IMR-90 (cell line): ENCODE data around the gene ALDH6A1. TPM values are rescaled to one million over a fixed set of nuclear protein-coding genes. Genes with fewer than 3 reads are reported as not detected.

ENCODE experiments used
- ATAC-seq: fragments of 200-7000 bp; cut with Tn5 transposase; 2 replicates; pipeline ENCODE4 v1.9.1; 2020; ENCODE audit warnings: low read depth, mild to moderate bottlenecking, moderate library complexity
- BruUV-seq: library from RNA; stranded (reverse); fragments of 400-500 nt; replicated peaks from 2 replicates; lab custom pipeline; 2021; lab: Mats Ljungman, UMichigan
- CTCF ChIA-PET: fragments of 300-600 bp; formaldehyde crosslinking; extraction: SDS; loops from one replicate; lab custom pipeline; 2021; ENCODE audit warnings: antibody characterized with exemption; lab: Yijun Ruan, JAX
- POLR2A ChIA-PET: fragments of 300-600 bp; sonication (Branson Sonifier 250); formaldehyde crosslinking; loops from one replicate; lab custom pipeline; 2022; ENCODE audit warnings: antibody characterized with exemption; ENCODE audit not compliant: unreplicated experiment; lab: Charles Lee
- DNase-seq: peaks from one replicate; pipeline ENCODE4 v3.0.0; 2013
- H2AFZ ChIP-seq: replicated peaks from 2 replicates; pipeline ENCODE3; 2013; ENCODE audit warnings: low read length, mild to moderate bottlenecking; ENCODE audit not compliant: poor library complexity
- H2AK5ac ChIP-seq: 2 replicates; pipeline ENCODE4 v1.6.1; 2013; ENCODE audit warnings: low read depth, low read length, inconsistent platforms
- H2AK9ac ChIP-seq: replicated peaks from 2 replicates; pipeline ENCODE3; 2013; ENCODE audit warnings: mild to moderate bottlenecking, low read depth, low read length, moderate library complexity; ENCODE audit not compliant: poor library complexity
- H2BK120ac ChIP-seq: 2 replicates; pipeline ENCODE4 v1.6.1; 2013; ENCODE audit warnings: low read depth, low read length, inconsistent platforms
- H2BK15ac ChIP-seq: 3 replicates; pipeline ENCODE4 v1.6.1; 2013; ENCODE audit warnings: low read depth, low read length, inconsistent platforms
- H2BK20ac ChIP-seq: 2 replicates; pipeline ENCODE4 v1.6.1; 2013; ENCODE audit warnings: low read depth, mild to moderate bottlenecking, inconsistent platforms, low read length, moderate library complexity
- H2BK5ac ChIP-seq: 2 replicates; pipeline ENCODE4 v1.6.1; 2013; ENCODE audit warnings: mild to moderate bottlenecking, low read depth, low read length, inconsistent platforms; ENCODE audit not compliant: poor library complexity, severe bottlenecking
- H3K14ac ChIP-seq: replicated peaks from 2 replicates; pipeline ENCODE4 v1.6.1; 2013; ENCODE audit warnings: low read depth, low read length, inconsistent platforms
- H3K18ac ChIP-seq: 2 replicates; pipeline ENCODE4 v1.6.1; 2013; ENCODE audit warnings: low read depth, low read length, control low read depth
- H3K23ac ChIP-seq: 2 replicates; pipeline ENCODE4 v1.6.1; 2013; ENCODE audit warnings: low read depth, low read length, inconsistent platforms
- H3K27ac ChIP-seq: 2 replicates; pipeline ENCODE4 v1.5.1; 2013; ENCODE audit warnings: mild to moderate bottlenecking, control low read depth, low read length; ENCODE audit not compliant: insufficient read depth
- H3K27me3 ChIP-seq: 2 replicates; pipeline ENCODE4 v1.6.1; 2013; ENCODE audit warnings: low read length; ENCODE audit not compliant: control insufficient read depth, insufficient read depth
- H3K36me3 ChIP-seq: 2 replicates; pipeline ENCODE4 v1.6.1; 2013; ENCODE audit warnings: low read length, mixed read lengths; ENCODE audit not compliant: control insufficient read depth, insufficient read depth
- H3K4ac ChIP-seq: 2 replicates; pipeline ENCODE4 v1.6.1; 2013; ENCODE audit warnings: low read depth, low read length, inconsistent platforms
- H3K4me1 ChIP-seq: 2 replicates; pipeline ENCODE4 v1.6.1; 2013; ENCODE audit warnings: low read length, mixed read lengths; ENCODE audit not compliant: control insufficient read depth, insufficient read depth
- H3K4me2 ChIP-seq: 2 replicates; pipeline ENCODE4 v1.6.1; 2013; ENCODE audit warnings: low read depth, mild to moderate bottlenecking, control low read depth, low read length, moderate library complexity
- H3K4me3 ChIP-seq: 2 replicates; pipeline ENCODE4 v1.5.1; 2013; ENCODE audit warnings: low read depth, mild to moderate bottlenecking, control low read depth, low read length, moderate library complexity; ENCODE audit not compliant: insufficient read depth
- H3K56ac ChIP-seq: 2 replicates; pipeline ENCODE4 v1.6.1; 2013; ENCODE audit warnings: low read length, inconsistent platforms; ENCODE audit not compliant: insufficient read depth; ENCODE audit errors: extremely low read depth
- H3K79me1 ChIP-seq, 2 experiments: 2 replicates each; pipeline ENCODE4 v1.6.1; 2013; ENCODE audit warnings: low read length in 2 of 2, inconsistent platforms in 1 of 2, low read depth in 1 of 2
- H3K9ac ChIP-seq: 2 replicates; pipeline ENCODE4 v1.6.1; 2013; ENCODE audit warnings: low read depth, low read length, control low read depth
- H3K9me1 ChIP-seq: 2 replicates; pipeline ENCODE4 v1.6.1; 2013; ENCODE audit warnings: low read length, inconsistent platforms; ENCODE audit not compliant: insufficient read depth
- H3K9me3 ChIP-seq: 2 replicates; pipeline ENCODE4 v1.6.1; 2013; ENCODE audit warnings: low read length; ENCODE audit not compliant: control insufficient read depth, insufficient read depth
- H4K20me1 ChIP-seq: 2 replicates; pipeline ENCODE4 v1.6.1; 2013; ENCODE audit warnings: low read length, inconsistent platforms; ENCODE audit not compliant: insufficient read depth
- H4K5ac ChIP-seq: 2 replicates; pipeline ENCODE4 v1.6.1; 2013; ENCODE audit warnings: mild to moderate bottlenecking, low read depth, low read length, control low read depth
- H4K8ac ChIP-seq, 2 experiments: 2 replicates each; pipeline ENCODE4 v1.6.1; 2013; ENCODE audit warnings: low read depth in 2 of 2, low read length in 2 of 2, control low read depth in 1 of 2, inconsistent platforms in 1 of 2
- H4K91ac ChIP-seq: 2 replicates; pipeline ENCODE4 v1.6.1; 2013; ENCODE audit warnings: low read depth, low read length, inconsistent platforms; ENCODE audit not compliant: insufficient read depth
- CEBPB ChIP-seq: IDR thresholded peaks from 2 replicates; pipeline ENCODE4 v1.6.1; 2012; ENCODE audit warnings: low read depth, low read length, improper control_type of control experiment
- MAFK ChIP-seq: IDR thresholded peaks from 2 replicates; pipeline ENCODE4 v1.6.1; 2012; ENCODE audit warnings: low read depth, low read length, improper control_type of control experiment
- MXI1 ChIP-seq: IDR thresholded peaks from 2 replicates; pipeline ENCODE4 v1.6.1; 2012; ENCODE audit warnings: low read depth, mild to moderate bottlenecking, low read length, moderate library complexity, borderline replicate concordance
- NFE2L2 ChIP-seq: fragments of 150-350 bp; IDR thresholded peaks from 2 replicates; pipeline ENCODE4 v1.6.1; 2016; ENCODE audit warnings: low read depth, mild to moderate bottlenecking, low read length
- RCOR1 ChIP-seq: IDR thresholded peaks from 2 replicates; pipeline ENCODE4 v1.6.1; 2012; ENCODE audit warnings: mild to moderate bottlenecking, low read length, improper control_type of control experiment; ENCODE audit not compliant: insufficient replicate concordance
- RFX5 ChIP-seq: IDR thresholded peaks from 2 replicates; pipeline ENCODE4 v1.8.0; 2012; ENCODE audit warnings: low read depth, mild to moderate bottlenecking, low read length, moderate library complexity
- SMC3 ChIP-seq: fragments of 150-350 bp; IDR thresholded peaks from 2 replicates; pipeline ENCODE4 v1.6.1; 2016; ENCODE audit warnings: low read depth, mild to moderate bottlenecking, antibody characterized with exemption, low read length, moderate library complexity
- WGBS, 2 experiments: methylation state at CpG; one replicate each; pipeline versions ENCODE4 v1.1.5 to v1.1.7; 2013; ENCODE audit warnings: missing lambda C conversion rate in 2 of 2; ENCODE audit not compliant: insufficient read length in 1 of 2; ENCODE audit errors: extremely low coverage in 2 of 2; 5-methylcytosine and 5-hydroxymethylcytosine counted together
- dilution Hi-C: fragments of 300-500 bp; cut with HindIII; formaldehyde crosslinking; loops from one replicate; pipeline ENCODE4 v1.14.3; 2018; ENCODE audit warnings: low sequenced_read_pairs; ENCODE audit not compliant: unreplicated experiment
- in situ Hi-C: fragments of 300-500 bp; cut with MboI; formaldehyde crosslinking; loops from 3 replicates; pipeline ENCODE4 v1.14.3; 2019; ENCODE audit warnings: low sequenced_read_pairs, inconsistent platforms, mixed read lengths
- intact Hi-C: fragments of 100-400 bp; cut with micrococcal nuclease; formaldehyde crosslinking; loops from 2 replicates; pipeline ENCODE4 v1.10.0; 2022
- polyA plus RNA-seq, 3 experiments: library from polyadenylated mRNA; depleted of rRNA; stranded (reverse); fragments of >200 nt; gene quantifications; 2 replicates each; pipeline ENCODE4 v1.2.3, GENCODE V29; 2012; ENCODE audit warnings: low replicate concordance in 1 of 3
- total RNA-seq: library from RNA; depleted of rRNA; stranded (reverse); fragments of >200 nt; gene quantifications from 2 replicates; pipeline ENCODE4 v1.2.3, GENCODE V29; 2012

Gene ALDH6A1
- total and polyA plus RNA-seq, 2 of the 4 experiments (the other 2 are of a cell fraction), result 6.0 to 15.1 TPM

DNA sequence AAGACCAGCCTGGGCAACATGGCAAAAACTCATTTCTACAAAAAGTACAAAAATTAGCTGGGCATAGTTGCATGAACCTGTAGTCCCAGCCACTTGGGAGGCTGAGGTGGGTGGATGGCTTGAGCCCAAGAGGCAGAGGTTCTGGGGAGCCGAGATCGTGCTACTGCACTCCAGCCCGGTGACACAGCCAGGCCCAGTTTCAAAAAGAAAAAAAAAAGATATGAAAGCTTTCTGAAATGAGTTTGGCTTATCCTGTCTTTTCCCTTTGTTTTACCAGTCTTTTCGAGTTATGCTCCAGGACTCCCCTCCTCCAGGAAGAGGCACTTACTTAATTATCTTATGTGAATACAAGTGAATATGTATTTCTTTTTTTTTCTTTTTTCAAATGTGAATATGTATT lies 61.9 kb downstream of the ALDH6A1 start:
- WGBS, 2 experiments, result no CpG with 5 or more reads among the region's 4 CpGs
- Histone ChIP-seq H3K27ac (no peak overlapping the region), H2BK120ac (no peak overlapping the region), H3K14ac (no peak overlapping the region), H3K79me1 (peaks cover 0 to 11% of the 10 kb centered on the region in 2 experiments; a peak in 1 of 4 replicates), H4K91ac (no peak overlapping the region), H2BK5ac (no peak overlapping the region), H3K4me2 (no peak overlapping the region), H3K4me1 (peaks cover 2% of the 10 kb centered on the region; the same call in 1 of the 2 replicates), H3K4ac (no peak overlapping the region), H4K5ac (no peak overlapping the region), H2AFZ (no peak overlapping the region), H2AK5ac (no peak overlapping the region), H2BK20ac (no peak overlapping the region), H3K9me1 (no peaks in the 10 kb centered on the region), H3K23ac (no peak overlapping the region), H3K4me3 (no peak overlapping the region), H3K56ac (no peak overlapping the region), H2BK15ac (no peak overlapping the region), H3K18ac (no peak overlapping the region), H3K9me3 (no peaks in the 10 kb centered on the region), H2AK9ac (no peak overlapping the region), H3K27me3 (no peaks in the 10 kb centered on the region), H3K9ac (no peak overlapping the region), H4K8ac (no peak overlapping the region), H3K36me3 (no peaks in the 10 kb centered on the region), H4K20me1 (no peaks in the 10 kb centered on the region; the same call in 1 of the 2 replicates)
- intact Hi-C loops, result no loop called here
- dilution Hi-C loops, result no loop called here
- no peak for ATAC-seq
- no TSS peak for BruUV-seq
- ChIA-PET POLR2A (no interaction called here), CTCF (no interaction called here)
- DNase-seq, result no peak
- in situ Hi-C loops, result no loop called here
- TF ChIP-seq CEBPB, result no peak
- no peak for TF ChIP-seq NFE2L2
- no peak for TF ChIP-seq SMC3
- no peak for TF ChIP-seq MAFK
- TF ChIP-seq MXI1, result no peak
- no peak for TF ChIP-seq RFX5
- no peak for TF ChIP-seq RCOR1
